Left renal pelvis (tissue), 4 donors: Measurements from ENCODE around the gene LAMA5. TPM values are rescaled to one million over a fixed set of nuclear protein-coding genes. Genes with fewer than 3 reads are reported as not detected.

Experiments used
- DNase-seq, 4 donors: peaks; one replicate each; pipeline ENCODE4 v3.0.0-alpha.2; 2013; ENCODE audit warnings: low read depth in 4 of 4, low spot score in 3 of 4
- polyA plus RNA-seq, 4 donors: library from polyadenylated mRNA; unstranded; fragments of 120-200 nt; gene quantifications; one replicate each; pipeline ENCODE4 v1.2.1, GENCODE V29; 2013; ENCODE audit not compliant: insufficient read length in 4 of 4

LAMA5 gene
- polyA plus RNA-seq, 4 donors, result 32.0 to 182 (median 104) TPM

DNA sequence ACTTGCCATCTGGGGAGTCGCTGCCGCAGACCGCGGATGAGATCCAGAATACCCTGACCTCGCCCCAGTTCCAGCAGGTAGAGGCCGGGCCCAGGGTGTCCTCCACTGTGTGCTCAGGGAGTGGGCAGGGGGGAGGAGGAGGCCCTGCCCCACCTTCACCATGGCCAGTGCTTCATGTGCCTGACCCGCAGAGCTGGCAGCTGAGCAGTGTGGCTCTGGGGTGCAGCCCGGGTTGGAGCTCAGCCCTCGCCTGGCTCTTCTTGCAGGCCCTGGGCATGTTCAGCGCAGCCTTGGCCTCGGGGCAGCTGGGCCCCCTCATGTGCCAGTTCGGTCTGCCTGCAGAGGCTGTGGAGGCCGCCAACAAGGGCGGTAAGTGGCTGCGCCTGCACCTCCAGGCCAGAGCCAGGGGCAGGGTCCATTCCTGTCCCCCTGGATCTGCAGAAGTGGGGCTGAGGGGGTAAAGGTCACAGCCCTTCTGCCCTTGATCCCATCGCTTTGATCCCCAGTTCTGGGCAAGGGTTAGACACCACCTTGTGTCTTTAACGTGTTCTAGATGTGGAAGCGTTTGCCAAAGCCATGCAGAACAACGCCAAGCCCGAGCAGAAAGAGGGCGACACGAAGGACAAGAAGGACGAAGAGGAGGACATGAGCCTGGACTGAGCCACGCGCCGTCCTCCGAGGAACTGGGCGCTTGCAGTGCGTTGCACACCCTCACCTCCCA is 58.9 kb downstream of the LAMA5 start:
- no peak for DNase-seq

DNA sequence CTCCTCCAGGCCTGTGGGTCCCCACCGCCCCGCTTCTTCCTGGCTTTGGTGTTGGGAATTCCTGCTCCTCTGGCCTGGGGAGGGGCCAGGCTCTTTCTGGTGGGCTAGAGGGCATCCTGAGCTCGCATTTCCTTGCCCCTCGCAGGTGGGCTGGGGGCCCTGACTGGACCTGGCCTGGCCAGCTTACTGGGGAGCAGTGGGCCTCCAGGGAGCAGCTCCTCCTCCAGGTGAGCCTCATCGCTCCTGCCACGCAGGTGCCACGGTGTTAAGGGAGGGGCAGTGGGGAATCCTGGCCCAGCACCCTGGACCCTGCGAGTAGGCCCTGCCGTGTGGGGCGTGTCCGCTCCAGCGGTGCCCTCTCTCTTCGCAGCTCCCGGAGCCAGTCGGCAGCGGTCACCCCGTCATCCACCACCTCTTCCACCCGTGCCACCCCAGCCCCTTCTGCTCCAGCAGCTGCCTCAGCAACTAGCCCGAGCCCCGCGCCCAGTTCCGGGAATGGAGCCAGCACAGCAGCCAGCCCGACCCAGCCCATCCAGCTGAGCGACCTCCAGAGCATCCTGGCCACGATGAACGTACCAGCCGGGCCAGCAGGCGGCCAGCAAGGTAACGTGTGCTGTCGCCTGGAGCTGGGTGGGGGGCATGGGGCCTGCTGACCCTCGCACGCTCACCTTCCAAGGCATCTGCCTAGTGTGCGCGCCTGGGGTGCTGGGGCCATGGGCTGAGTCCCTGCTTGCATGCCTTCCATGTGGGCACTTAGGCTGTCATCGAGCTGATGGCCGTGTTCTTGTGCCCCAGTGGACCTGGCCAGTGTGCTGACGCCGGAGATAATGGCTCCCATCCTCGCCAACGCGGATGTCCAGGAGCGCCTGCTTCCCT is 59.6 kb downstream of the LAMA5 start:
- no peak for DNase-seq

DNA sequence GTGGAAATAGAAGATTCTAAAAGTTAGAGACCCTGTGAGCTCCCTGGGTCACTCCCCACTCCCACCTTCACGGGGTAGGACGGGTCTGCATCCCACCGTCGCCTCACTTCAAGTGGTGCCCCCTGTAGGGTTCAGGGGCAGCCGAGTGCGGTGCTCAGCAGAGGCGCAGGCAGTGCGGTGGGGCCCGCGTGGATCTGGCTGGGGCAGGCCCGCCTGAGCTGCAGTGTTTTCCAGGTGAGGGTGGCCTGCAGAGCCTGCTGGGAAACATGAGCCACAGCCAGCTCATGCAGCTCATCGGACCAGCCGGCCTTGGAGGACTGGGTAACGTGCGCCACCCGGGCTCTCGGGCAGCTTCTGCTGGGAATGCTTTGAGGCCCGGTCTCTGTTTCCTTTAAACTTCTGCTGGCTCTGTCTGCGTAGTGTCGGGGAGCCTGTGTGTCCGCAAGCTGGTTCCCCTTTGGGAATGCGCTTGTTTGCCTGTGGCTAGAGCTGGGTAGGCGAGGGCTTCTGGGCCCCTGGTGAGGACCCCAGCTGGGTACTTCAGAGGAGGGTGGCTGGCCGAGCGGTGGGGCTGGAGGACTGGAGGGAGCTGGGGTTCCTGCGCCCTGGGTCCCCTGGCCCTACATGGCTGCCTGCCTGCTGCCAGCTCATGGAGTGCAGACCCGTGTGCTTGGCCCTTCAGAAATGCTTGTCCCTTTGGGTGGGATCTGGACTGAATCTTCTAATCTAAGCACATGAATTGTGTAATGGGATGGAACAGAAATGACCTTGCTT is 60.5 kb downstream of the LAMA5 start:
- DNase-seq, result no peak

GRCh38 chr20:62305765-62306413 is 61.2 kb downstream of the LAMA5 start:
- no peak for DNase-seq

DNA sequence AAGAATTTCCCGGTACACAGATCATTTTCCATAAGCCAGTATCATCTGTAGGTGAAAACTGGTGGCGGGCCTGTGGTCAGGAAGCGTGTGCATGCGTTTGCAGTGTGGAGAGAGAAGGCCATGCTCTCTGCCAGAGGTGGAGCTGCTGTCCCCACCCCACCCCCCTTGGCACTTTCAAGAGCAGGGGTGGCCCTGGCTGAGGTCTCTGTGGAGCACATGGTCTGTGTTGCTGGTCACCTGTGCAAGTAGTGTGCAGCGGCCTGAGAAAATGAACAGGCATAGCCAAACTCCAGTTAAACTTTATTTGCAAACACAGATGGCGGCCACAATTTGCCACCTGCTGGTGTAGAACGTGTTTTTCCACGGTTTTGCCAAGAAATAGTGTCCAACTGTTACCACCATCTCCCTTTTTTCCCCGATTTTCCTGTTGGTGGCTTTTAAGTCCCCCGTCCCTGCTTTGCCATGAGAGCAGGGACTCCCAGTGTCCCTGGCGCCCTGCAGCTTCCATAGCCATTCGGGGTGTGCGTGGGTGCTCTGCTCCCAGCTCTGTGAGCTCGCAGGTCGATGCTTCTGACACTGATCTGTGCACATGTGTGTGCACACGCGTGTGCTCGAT is 61.9 kb downstream of the LAMA5 start:
- DNase-seq, result no peak

GRCh38 chr20:62304331-62305148 is 62.6 kb downstream of the LAMA5 start:
- no peak for DNase-seq

DNA sequence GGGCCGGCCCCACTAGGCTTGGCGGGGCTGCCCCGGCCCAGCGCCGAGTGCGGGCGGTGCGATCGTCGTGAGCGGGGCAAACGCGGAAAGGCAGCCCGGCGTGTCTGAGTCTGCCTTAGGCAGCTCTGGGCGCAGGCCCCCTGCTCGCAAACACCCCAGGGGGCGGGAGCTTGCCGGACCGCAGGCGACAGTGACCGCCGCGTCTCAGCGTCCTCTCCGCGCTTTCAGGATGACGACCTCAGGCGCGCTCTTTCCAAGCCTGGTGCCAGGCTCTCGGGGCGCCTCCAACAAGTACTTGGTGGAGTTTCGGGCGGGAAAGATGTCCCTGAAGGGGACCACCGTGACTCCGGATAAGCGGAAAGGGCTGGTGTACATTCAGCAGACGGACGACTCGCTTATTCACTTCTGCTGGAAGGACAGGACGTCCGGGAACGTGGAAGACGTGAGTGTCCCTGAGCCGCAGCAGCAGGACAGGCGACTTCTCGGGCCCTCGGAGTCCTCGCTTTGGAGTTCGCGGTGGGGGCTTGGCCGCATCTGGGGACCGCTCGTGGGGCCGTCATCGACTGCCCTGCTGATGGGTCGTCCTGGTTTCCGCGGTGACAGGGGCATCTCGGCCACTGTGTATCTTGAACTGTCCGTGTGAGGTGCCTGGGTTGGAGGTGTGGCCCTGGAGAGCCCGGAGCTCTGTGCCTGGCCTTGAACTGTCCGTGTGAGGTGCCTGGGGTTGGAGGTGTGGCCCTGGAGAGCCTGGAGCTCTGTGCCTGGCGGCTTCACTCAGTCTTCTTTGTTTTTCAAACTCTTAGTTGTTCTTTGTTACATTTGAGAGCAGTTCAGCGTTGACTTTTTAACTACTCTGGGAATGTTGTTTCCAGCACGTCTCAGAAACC is 63.5 kb downstream of the LAMA5 start:
- no peak for DNase-seq

GRCh38 chr20:62303062-62303339 is 64.1 kb downstream of the LAMA5 start:
- no peak for DNase-seq

DNA sequence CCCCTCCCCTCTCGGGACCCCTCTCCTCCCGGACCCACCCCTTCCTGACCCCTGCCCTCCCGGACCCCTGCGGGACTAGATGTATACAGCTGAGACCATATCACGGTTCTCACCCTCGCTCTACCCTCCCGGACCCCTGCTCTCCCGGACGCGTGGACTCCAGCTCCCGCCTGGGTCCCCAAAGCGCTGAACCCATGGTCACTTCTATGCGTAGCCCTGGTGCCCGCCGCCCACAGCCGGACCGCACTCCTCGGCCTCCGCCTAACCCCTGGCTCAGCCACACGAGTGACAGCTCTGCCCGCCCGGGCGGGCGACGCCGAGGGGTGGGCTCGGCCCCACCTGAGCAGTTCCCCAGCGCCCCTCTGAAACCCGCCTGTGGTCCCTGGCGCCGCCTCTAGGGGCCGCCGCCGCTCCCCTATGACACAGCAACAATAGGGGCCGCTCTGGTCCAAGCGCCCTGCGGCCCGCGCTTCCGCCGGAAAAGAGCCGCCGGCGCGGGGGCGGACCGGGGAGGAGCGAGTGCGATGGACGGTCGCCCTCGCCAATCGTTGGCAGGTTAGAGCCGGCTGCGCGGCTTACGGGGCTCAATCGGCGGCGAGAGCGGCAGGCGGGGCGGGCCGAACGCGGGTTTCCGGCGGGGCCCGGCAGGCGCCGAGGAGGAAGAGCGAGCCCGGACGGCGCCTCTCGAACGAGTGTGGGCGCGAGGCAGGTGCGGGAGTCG is 64.6 kb downstream of the LAMA5 start, which contains the start of gene ADRM1:
Gene ADRM1, plus strand, starts transcription at position 657 of the 721 bp plus-strand sequence. CDS start 572 bp downstream, outside the sequence.
- peak; percentile 87 to 94 (median 94) for DNase-seq

- peak; percentile 69 to 77 (median 74) for DNase-seq
Observed at GRCh38 chr20:62301773-62302340, 65.3 kb downstream of the LAMA5 start.

GRCh38 chr20:62301111-62301668 is 65.9 kb downstream of the LAMA5 start:
- DNase-seq, result no peak

DNA sequence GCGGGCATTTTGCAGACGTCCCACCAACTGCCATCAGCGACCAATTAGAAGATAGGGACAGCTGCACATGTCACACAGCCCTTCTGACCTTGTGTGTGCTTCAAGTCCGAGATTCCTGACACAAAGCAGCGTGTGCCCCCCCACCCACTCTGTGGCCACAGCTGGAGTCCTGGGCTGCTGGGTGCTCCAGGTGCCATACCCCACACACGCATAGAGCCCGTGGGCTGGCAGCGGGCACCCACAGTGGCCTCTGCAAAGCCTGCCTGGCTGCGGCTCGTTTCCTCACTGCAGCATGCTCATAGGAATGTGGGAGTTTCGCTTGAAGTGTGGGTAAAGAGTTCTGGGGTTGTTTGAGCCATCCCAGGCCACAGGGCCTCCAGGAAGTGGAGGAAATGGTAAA is 66.8 kb downstream of the LAMA5 start:
- DNase-seq, result no peak

DNA sequence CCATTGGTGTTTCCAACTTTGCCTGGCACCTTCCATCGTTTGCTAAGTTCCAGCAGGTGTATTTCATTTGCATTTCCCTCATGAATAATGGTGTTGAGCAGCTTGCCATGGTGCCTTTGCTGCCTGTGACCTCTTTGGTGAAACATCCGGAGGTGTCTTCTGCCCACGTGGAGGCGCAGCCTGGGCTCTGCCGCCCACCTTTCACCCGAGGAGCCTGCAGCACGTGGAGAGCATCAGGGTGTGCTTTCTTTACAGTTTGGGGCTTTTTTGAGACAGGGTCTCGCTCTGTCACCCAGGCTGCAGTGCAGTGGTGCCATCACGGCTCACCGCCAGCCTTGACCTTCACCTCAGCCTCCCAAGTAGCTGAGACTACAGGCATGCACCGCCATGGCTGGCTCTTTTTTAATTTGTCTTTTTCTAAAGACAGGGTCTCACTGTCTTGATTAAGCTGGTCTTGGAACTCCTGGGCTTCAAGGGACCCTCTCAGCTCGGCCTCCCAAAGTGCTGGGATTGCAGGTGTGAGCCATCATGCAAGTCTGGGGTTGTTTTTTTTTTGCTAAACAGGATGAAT is 67.4 kb downstream of the LAMA5 start:
- DNase-seq, result no peak

DNA sequence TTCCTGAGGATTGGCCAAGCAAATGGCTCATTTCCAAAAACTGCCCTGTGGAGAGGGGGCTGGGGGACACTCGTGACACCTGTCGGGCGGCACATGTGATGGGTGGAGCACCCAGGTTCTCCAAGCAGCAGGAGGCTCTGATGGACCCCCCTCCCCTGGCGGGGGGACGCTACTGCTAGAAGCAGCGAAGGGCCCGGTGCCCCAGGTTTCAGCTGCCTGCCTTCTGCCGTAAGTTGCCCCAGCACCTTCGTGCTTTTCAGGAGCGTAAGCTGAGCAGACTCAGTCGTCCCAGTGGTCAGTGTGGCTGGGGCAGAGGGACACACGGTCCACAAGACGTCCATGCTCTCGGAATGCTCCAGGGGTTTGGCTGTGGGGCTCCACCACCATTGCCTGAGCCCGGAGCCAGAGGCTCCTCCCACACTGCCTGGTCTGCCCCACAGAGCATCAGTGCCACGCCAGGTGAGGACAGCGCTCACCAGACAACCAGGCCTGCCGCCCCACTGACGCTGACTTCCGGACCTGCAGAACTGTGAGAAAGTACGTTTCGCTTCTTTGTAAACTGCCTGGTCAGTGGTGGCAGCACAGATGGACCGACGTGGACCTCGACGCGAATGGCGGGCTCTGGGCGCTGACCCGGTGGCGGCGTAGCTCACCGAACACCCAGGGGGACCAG is 68.4 kb downstream of the LAMA5 start:
- no peak for DNase-seq

DNA sequence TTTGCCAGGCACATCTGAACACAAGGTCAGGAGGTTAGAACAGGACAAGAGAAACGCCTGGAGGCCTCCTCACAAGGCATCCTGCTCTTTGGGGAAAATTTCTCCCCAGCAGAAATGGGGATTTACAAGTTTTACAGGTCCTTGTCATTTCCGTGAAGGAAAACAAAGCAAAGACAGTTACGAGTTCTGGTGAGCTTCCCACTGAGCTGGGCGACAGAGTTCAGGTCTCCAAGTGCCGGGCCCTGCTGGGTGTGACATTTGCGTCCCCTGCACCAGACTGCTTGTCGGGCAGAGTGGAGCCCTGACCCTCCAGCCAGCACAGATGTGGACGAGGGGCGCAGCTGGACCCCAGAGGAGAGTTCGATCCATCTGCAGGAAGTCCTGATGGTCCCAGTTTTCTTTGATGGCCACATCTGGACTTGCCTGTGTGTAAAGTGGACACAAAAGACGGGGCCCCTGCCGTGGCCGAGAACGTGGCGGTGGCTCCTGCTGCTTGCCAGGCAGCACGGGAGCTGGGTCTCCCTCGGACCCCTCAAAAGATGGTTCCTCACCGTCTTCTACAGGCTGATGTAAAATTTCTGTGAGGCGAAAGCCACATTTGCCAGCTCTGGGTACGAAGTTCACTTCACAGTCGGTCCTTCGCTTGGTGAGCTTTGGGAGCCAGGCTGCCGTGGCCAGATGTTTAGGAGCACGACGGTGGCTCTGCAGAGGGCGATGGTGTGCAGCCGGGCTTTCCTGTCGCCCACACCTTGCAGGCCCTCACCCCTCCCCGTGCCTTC is 69.5 kb downstream of the LAMA5 start:
- DNase-seq, result no peak
